ENCODE results near the gene SPINT2. TPM values are rescaled to one million over a fixed set of nuclear protein-coding genes. Genes with fewer than 3 reads are reported as not detected.
A peak's percentile ranks its signal among the peaks of the same experiment; 100 is the strongest.

SPINT2 gene
- total and polyA plus RNA-seq, 2 of the 13 experiments (the other 11 are each of a cell fraction or from before 2014, with no cell fraction given): 0.31 to 0.77 TPM

- no peak for TF ChIP-seq EED (CRISPR knock-in tag; IDR thresholded peaks at IDR 0.05)
- no peak for TF ChIP-seq XRCC5 (optimal IDR thresholded peaks at IDR 0.05; ENCODE audit: low read length)
- TF ChIP-seq NFKBIZ (CRISPR knock-in tag; IDR thresholded peaks at IDR 0.05): no peak
- TF ChIP-seq, protein P1, sequence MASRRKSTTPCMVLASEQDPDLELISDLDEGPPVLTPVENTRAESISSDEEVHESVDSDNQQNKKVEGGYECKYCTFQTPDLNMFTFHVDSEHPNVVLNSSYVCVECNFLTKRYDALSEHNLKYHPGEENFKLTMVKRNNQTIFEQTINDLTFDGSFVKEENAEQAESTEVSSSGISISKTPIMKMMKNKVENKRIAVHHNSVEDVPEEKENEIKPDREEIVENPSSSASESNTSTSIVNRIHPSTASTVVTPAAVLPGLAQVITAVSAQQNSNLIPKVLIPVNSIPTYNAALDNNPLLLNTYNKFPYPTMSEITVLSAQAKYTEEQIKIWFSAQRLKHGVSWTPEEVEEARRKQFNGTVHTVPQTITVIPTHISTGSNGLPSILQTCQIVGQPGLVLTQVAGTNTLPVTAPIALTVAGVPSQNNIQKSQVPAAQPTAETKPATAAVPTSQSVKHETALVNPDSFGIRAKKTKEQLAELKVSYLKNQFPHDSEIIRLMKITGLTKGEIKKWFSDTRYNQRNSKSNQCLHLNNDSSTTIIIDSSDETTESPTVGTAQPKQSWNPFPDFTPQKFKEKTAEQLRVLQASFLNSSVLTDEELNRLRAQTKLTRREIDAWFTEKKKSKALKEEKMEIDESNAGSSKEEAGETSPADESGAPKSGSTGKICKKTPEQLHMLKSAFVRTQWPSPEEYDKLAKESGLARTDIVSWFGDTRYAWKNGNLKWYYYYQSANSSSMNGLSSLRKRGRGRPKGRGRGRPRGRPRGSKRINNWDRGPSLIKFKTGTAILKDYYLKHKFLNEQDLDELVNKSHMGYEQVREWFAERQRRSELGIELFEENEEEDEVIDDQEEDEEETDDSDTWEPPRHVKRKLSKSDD (CRISPR knock-in tag; IDR thresholded peaks at IDR 0.05; ENCODE audit: low read depth): no peak
- TF ChIP-seq SRF (IDR thresholded peaks at IDR 0.05; ENCODE audit: low read depth, low read length): no peak
- TF ChIP-seq, protein P2, sequence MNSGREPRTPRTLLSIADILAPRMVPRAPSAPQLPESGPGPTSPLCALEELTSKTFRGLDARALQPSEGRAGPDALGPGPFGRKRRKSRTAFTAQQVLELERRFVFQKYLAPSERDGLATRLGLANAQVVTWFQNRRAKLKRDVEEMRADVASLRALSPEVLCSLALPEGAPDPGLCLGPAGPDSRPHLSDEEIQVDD (CRISPR knock-in tag; IDR thresholded peaks at IDR 0.05; ENCODE audit: borderline replicate concordance): no peak
- TF ChIP-seq ZNF20 (CRISPR knock-in tag; IDR thresholded peaks at IDR 0.05): no peak
- 0 out of 2 replicates have a peak, but pooled peaks have one; percentile 14 for TF ChIP-seq ZNF788 (CRISPR knock-in tag; IDR thresholded peaks at IDR 0.05; ENCODE audit: borderline replicate concordance)
- no peak for TF ChIP-seq ZNF567 (CRISPR knock-in tag; IDR thresholded peaks at IDR 0.05; ENCODE audit: borderline replicate concordance)
- no peak for TF ChIP-seq HNRNPH1 (optimal IDR thresholded peaks at IDR 0.05; ENCODE audit: low read depth, low read length)
- no peak for TF ChIP-seq TAF1 (CRISPR knock-in tag; IDR thresholded peaks at IDR 0.05)
- no peak for TF ChIP-seq ZBTB20 (CRISPR knock-in tag; IDR thresholded peaks at IDR 0.05; ENCODE audit: borderline replicate concordance, low read depth)
- TF ChIP-seq THAP11 (CRISPR knock-in tag; IDR thresholded peaks at IDR 0.05): no peak
- no peak for TF ChIP-seq ISL2 (CRISPR knock-in tag; IDR thresholded peaks at IDR 0.05)
- TF ChIP-seq ZSCAN20 (CRISPR knock-in tag; IDR thresholded peaks at IDR 0.05; ENCODE audit: borderline replicate concordance): no peak
- TF ChIP-seq ZNF496 (CRISPR knock-in tag; IDR thresholded peaks at IDR 0.05; ENCODE audit: insufficient replicate concordance): no peak
- TF ChIP-seq MNT (IDR thresholded peaks at IDR 0.05): no peak
- TF ChIP-seq FOXC1 (CRISPR knock-in tag; IDR thresholded peaks at IDR 0.05; ENCODE audit: borderline replicate concordance): no peak
- TF ChIP-seq ZNF775 (CRISPR knock-in tag; IDR thresholded peaks at IDR 0.05; ENCODE audit: borderline replicate concordance): no peak
- TF ChIP-seq ZNF782 (CRISPR knock-in tag; IDR thresholded peaks at IDR 0.05; ENCODE audit: borderline replicate concordance): no peak
- no peak for TF ChIP-seq ZNF10 (CRISPR knock-in tag; IDR thresholded peaks at IDR 0.05; ENCODE audit: borderline replicate concordance, low read depth)
- no peak for TF ChIP-seq ASH2L (IDR thresholded peaks at IDR 0.05; ENCODE audit: insufficient read length, low read depth, low read length)
- TF ChIP-seq, protein P3, sequence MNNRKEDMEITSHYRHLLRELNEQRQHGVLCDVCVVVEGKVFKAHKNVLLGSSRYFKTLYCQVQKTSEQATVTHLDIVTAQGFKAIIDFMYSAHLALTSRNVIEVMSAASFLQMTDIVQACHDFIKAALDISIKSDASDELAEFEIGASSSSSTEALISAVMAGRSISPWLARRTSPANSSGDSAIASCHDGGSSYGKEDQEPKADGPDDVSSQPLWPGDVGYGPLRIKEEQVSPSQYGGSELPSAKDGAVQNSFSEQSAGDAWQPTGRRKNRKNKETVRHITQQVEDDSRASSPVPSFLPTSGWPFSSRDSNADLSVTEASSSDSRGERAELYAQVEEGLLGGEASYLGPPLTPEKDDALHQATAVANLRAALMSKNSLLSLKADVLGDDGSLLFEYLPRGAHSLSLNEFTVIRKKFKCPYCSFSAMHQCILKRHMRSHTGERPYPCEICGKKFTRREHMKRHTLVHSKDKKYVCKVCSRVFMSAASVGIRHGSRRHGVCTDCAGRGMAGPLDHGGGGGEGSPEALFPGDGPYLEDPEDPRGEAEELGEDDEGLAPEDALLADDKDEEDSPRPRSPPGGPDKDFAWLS (CRISPR knock-in tag; IDR thresholded peaks at IDR 0.05; ENCODE audit: borderline replicate concordance): no peak
- no peak for TF ChIP-seq ZC3H4 (CRISPR knock-in tag; IDR thresholded peaks at IDR 0.05; ENCODE audit: borderline replicate concordance)
- no peak for TF ChIP-seq ZFP90 (CRISPR knock-in tag; IDR thresholded peaks at IDR 0.05; ENCODE audit: borderline replicate concordance)
Observed at GRCh38 chr19:38304352-38304865, 40.0 kb downstream of the SPINT2 start (continued).
